Measurements from ENCODE around the gene CCDC102A. TPM values are rescaled to one million over a fixed set of nuclear protein-coding genes. Genes with fewer than 3 reads are reported as not detected.

CCDC102A gene
- total and polyA plus RNA-seq, 2 of the 13 experiments (the other 11 are each of a cell fraction or from before 2014, with no cell fraction given): 2.1 to 2.8 TPM

DNA sequence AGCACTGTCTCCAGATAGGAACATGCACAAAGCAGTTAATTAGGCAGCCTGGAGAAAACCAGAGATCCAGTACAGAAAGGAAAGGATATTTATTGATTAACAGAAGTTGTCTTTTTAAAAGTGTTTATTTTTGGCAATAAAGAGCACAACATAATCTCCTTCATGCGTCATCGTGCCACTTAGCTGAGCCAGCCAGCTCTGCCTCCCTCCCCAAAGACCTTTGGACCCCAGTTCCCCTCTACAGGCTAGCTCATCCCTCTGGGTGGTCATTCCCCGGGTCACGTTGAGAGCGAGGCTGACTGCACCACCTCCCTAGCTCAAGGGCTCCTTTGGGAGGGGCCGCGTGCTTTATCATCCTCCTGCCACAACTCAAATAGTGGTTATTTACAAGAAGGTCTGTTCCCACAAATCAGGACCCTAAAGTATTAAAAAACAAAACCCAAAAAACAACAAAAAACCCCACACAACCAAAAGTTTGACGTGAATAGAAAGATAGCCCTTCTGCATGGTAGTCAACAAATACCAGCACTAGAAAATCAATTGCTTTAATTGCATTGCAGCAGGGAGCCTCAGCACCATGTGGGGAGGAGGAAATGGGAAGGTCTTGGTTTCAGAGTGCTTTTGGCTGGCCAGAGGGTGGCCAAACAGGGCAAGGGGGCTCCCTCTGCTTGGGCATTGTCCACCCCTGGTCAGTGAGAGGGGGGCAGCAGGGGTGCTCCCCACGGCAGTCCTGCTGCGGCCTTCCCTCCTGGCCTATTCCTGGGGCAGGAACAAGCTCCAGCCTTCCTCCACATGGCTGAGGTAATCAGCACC is 64.3 kb downstream of the CCDC102A start (continued):
- TF ChIP-seq, protein P1, sequence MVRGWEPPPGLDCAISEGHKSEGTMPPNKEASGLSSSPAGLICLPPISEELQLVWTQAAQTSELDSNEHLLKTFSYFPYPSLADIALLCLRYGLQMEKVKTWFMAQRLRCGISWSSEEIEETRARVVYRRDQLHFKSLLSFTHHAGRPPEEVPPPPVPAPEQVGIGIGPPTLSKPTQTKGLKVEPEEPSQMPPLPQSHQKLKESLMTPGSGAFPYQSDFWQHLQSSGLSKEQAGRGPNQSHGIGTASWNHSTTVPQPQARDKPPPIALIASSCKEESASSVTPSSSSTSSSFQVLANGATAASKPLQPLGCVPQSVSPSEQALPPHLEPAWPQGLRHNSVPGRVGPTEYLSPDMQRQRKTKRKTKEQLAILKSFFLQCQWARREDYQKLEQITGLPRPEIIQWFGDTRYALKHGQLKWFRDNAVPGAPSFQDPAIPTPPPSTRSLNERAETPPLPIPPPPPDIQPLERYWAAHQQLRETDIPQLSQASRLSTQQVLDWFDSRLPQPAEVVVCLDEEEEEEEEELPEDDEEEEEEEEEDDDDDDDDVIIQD (CRISPR knock-in tag; IDR thresholded peaks at IDR 0.05; ENCODE audit: low read depth): no peak
- no peak for TF ChIP-seq ZBTB42 (CRISPR knock-in tag; IDR thresholded peaks at IDR 0.05)
- peak; percentile 67 for TF ChIP-seq POLR2AphosphoS5 (IDR thresholded peaks at IDR 0.05; ENCODE audit: low read depth, low read length)
- TF ChIP-seq TCF7 (IDR thresholded peaks at IDR 0.05; ENCODE audit: low read depth): no peak
- no peak for TF ChIP-seq NCOA1 (CRISPR knock-in tag; IDR thresholded peaks at IDR 0.05)

DNA sequence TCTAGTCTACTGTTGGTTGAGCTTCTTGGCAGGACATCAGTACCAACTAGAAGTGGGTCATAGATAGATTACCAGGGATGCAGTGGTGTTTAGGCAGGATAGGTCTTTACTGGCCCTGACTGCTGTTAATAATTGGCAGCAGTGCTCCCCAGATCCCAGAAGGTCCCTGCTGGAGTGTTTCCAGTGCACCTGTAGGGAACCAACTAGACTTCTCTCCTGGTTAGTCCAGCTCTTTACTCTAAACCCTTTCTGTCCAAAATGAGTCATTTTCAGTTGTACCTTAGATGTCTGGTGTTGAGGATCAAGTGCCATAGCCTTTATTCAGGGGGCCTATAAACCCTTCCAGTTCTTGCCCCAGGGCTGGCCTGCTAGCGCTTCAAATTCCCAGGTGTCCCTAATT is 65.2 kb downstream of the CCDC102A start:
- Histone ChIP-seq H4K20me1 (ENCODE audit: insufficient read depth, low read length) (peaks cover 3% of the 10 kb centered on the region; the same call in 1 of the 2 replicates), H3K4me2 (ENCODE audit: low read depth, low read length) (peak overlapping the region; percentile 55), H3K27ac (ENCODE audit: extremely low read length, insufficient read depth, low read length) (peak overlapping the region; percentile 82), H3K4me3 (replicated peaks in 1 of 3; ENCODE audit: insufficient read depth in 1 of 3, low read depth in 2 of 3, low read length in 3 of 3) (no peak overlapping the region), H3K4me1 (ENCODE audit: insufficient read depth, low read length) (peaks cover 54% of the 10 kb centered on the region), H3K9ac (ENCODE audit: insufficient read depth, low read depth, low read length) (peak overlapping the region; percentile 35; the same call in 1 of the 2 replicates), H3K27me3 (ENCODE audit: control insufficient read depth in 1 of 2, insufficient read depth in 2 of 2, low read length in 2 of 2) (no peaks in the 10 kb centered on the region), H2AFZ (ENCODE audit: low read length) (no peak overlapping the region), H3K79me2 (ENCODE audit: insufficient read depth, low read length) (peaks cover under 1% of the 10 kb centered on the region), H3K9me3 (ENCODE audit: low read length) (no peaks in the 10 kb centered on the region), H3K36me3 (replicated peaks in 1 of 2; ENCODE audit: control insufficient read depth in 1 of 2, insufficient read depth in 2 of 2, low read length in 2 of 2) (peaks cover 43 to 75% of the 10 kb centered on the region in 2 experiments)
- FAIRE-seq: peak; percentile 26
- in situ Hi-C loops (cut with HindIII; ENCODE audit: extremely low pct_ligation_motif_present, low pct_unique_long_range_greater_than_20kb): no loop called here
- ChIA-PET POLR2A (interaction anchor here (0.9 to 5.6 kb wide), 14 partner anchors 9 to 264 kb away, joined by 3 to 147 read pairs (median 10); partner anchors contain the start of genes CIAPIN1, COQ9, CX3CL1 and DOK4), CTCF (ENCODE audit: low intra/inter-chr PET ratio, low total read pairs) (no interaction called here)
- BruUV-seq (replicated peaks): TSS peak; percentile 40
- no peak for DNase-seq (ENCODE audit: low spot score)
- WGBS (ENCODE audit: low lambda C conversion rate): 93% methylated on average over 1 of the region's 1 CpG
- intact Hi-C loops (cut with micrococcal nuclease; ENCODE audit: unreplicated experiment): no loop called here
- ATAC-seq: peak; percentile 2; the same call in 1 of the 3 replicates
- TF ChIP-seq GABPA (IDR thresholded peaks at IDR 0.05; ENCODE audit: low read depth, low read length) (no peak), GABPA (CRISPR knock-in tag; IDR thresholded peaks at IDR 0.05; ENCODE audit: low read depth) (no peak), IRX3 (CRISPR knock-in tag; IDR thresholded peaks at IDR 0.05; ENCODE audit: borderline replicate concordance, low read depth) (no peak), RBFOX2 (IDR thresholded peaks at IDR 0.05; ENCODE audit: low read depth, low read length) (0 out of 2 replicates have a peak, but pooled peaks have one; percentile 32), KLF9 (CRISPR knock-in tag; IDR thresholded peaks at IDR 0.05; ENCODE audit: low read depth) (no peak), ADNP (CRISPR knock-in tag; IDR thresholded peaks at IDR 0.05) (no peak), NR3C1 (CRISPR knock-in tag; IDR thresholded peaks at IDR 0.05) (no peak), SYNCRIP (IDR thresholded peaks at IDR 0.05; ENCODE audit: insufficient read depth, low read depth, low read length) (no peak), ZNF644 (CRISPR knock-in tag; IDR thresholded peaks at IDR 0.05; ENCODE audit: low read depth) (no peak), CENPT (CRISPR knock-in tag; IDR thresholded peaks at IDR 0.05; ENCODE audit: low read depth) (no peak), RFX5 (IDR thresholded peaks at IDR 0.05; ENCODE audit: low read depth, low read length) (no peak), ZKSCAN8 (CRISPR knock-in tag; IDR thresholded peaks at IDR 0.05; ENCODE audit: borderline replicate concordance) (no peak), ZNF263 (CRISPR knock-in tag; IDR thresholded peaks at IDR 0.05) (peak; percentile 80), HOXA5 (CRISPR knock-in tag; IDR thresholded peaks at IDR 0.05) (no peak)
- TF ChIP-seq, protein P2, sequence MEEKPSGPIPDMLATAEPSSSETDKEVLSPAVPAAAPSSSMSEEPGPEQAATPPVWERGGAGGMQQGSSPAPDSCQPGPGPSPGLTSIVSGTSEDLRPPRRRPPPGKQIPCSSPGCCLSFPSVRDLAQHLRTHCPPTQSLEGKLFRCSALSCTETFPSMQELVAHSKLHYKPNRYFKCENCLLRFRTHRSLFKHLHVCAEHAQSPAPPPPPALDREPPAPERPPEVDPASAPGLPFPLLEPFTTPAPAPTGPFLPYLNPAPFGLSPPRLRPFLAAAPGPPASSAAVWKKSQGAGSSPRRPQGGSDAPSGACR (CRISPR knock-in tag; IDR thresholded peaks at IDR 0.05): no peak
- TF ChIP-seq, protein P3, sequence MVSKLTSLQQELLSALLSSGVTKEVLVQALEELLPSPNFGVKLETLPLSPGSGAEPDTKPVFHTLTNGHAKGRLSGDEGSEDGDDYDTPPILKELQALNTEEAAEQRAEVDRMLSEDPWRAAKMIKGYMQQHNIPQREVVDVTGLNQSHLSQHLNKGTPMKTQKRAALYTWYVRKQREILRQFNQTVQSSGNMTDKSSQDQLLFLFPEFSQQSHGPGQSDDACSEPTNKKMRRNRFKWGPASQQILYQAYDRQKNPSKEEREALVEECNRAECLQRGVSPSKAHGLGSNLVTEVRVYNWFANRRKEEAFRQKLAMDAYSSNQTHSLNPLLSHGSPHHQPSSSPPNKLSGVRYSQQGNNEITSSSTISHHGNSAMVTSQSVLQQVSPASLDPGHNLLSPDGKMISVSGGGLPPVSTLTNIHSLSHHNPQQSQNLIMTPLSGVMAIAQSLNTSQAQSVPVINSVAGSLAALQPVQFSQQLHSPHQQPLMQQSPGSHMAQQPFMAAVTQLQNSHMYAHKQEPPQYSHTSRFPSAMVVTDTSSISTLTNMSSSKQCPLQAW (CRISPR knock-in tag; IDR thresholded peaks at IDR 0.05): 0 out of 2 replicates have a peak, but pooled peaks have one; percentile 9

Data from HepG2 (cell line).